ENCODE results near the gene MFSD12.

DNA sequence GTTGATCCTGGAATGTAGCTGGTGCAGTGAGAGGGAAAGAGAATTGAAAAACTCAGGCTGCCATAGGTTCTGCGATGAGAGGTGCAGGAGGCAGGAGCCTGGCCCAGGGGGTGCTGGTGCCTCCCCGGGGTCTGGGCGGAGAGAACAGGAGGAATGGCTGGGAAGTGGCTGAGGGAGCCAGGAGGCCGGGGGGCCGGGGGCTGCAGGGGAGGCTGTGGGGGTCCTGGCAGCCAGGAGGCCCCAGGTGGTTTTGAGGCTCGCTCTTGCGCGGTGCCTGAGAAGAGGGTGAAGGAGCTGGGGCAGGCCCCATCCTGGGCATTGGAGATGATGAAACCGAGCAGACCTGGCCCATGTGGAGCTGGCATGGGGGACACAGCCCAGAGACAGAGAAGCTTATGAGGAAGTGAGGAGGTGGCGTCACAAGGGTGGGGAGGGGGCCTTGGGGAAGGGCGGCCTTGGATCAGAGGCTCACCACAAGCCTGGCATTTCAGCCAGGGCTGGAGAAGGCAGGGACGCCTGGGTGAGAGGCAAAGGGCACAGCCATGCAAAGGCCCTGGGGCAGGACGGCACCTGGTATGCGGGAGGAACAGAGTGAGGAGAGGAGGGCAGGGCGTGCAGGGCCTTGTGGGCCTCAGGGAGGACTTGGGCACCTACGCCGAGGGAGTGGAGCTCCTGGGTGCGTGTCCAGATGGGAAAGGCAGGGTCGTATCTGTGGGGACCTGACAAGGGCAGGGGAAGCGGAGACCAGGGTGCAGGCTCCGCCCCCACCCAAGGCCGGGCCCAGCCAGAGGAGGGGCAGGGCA, 19.7 kb downstream of the MFSD12 start:
- TF ChIP-seq, protein P1, sequence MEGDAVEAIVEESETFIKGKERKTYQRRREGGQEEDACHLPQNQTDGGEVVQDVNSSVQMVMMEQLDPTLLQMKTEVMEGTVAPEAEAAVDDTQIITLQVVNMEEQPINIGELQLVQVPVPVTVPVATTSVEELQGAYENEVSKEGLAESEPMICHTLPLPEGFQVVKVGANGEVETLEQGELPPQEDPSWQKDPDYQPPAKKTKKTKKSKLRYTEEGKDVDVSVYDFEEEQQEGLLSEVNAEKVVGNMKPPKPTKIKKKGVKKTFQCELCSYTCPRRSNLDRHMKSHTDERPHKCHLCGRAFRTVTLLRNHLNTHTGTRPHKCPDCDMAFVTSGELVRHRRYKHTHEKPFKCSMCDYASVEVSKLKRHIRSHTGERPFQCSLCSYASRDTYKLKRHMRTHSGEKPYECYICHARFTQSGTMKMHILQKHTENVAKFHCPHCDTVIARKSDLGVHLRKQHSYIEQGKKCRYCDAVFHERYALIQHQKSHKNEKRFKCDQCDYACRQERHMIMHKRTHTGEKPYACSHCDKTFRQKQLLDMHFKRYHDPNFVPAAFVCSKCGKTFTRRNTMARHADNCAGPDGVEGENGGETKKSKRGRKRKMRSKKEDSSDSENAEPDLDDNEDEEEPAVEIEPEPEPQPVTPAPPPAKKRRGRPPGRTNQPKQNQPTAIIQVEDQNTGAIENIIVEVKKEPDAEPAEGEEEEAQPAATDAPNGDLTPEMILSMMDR (conservative IDR thresholded peaks at IDR 0.05; ENCODE audit: low read depth in 2 of 2): no peak
- TF ChIP-seq EZH2phosphoT487 (IDR thresholded peaks at IDR 0.05; ENCODE audit: unreplicated experiment) (no peak), EZH2 (IDR thresholded peaks at IDR 0.05; ENCODE audit: low read depth, unreplicated experiment) (no peak), POLR2AphosphoS5 (IDR thresholded peaks at IDR 0.05; ENCODE audit: low read depth) (no peak), CREB1 (CRISPR knock-in tag; IDR thresholded peaks at IDR 0.05; ENCODE audit: low read depth) (no peak), ZNF114 (CRISPR knock-in tag; IDR thresholded peaks at IDR 0.05) (no peak), STAT1 (IDR thresholded peaks at IDR 0.05; ENCODE audit: unreplicated experiment) (no peak), JUNB (IDR thresholded peaks at IDR 0.05; ENCODE audit: unreplicated experiment) (no peak)
- TF ChIP-seq, protein P2, sequence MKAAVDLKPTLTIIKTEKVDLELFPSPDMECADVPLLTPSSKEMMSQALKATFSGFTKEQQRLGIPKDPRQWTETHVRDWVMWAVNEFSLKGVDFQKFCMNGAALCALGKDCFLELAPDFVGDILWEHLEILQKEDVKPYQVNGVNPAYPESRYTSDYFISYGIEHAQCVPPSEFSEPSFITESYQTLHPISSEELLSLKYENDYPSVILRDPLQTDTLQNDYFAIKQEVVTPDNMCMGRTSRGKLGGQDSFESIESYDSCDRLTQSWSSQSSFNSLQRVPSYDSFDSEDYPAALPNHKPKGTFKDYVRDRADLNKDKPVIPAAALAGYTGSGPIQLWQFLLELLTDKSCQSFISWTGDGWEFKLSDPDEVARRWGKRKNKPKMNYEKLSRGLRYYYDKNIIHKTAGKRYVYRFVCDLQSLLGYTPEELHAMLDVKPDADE (IDR thresholded peaks at IDR 0.05): no peak
- TF ChIP-seq, protein P3, sequence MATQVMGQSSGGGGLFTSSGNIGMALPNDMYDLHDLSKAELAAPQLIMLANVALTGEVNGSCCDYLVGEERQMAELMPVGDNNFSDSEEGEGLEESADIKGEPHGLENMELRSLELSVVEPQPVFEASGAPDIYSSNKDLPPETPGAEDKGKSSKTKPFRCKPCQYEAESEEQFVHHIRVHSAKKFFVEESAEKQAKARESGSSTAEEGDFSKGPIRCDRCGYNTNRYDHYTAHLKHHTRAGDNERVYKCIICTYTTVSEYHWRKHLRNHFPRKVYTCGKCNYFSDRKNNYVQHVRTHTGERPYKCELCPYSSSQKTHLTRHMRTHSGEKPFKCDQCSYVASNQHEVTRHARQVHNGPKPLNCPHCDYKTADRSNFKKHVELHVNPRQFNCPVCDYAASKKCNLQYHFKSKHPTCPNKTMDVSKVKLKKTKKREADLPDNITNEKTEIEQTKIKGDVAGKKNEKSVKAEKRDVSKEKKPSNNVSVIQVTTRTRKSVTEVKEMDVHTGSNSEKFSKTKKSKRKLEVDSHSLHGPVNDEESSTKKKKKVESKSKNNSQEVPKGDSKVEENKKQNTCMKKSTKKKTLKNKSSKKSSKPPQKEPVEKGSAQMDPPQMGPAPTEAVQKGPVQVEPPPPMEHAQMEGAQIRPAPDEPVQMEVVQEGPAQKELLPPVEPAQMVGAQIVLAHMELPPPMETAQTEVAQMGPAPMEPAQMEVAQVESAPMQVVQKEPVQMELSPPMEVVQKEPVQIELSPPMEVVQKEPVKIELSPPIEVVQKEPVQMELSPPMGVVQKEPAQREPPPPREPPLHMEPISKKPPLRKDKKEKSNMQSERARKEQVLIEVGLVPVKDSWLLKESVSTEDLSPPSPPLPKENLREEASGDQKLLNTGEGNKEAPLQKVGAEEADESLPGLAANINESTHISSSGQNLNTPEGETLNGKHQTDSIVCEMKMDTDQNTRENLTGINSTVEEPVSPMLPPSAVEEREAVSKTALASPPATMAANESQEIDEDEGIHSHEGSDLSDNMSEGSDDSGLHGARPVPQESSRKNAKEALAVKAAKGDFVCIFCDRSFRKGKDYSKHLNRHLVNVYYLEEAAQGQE (IDR thresholded peaks at IDR 0.05; ENCODE audit: unreplicated experiment): no peak

All from GM23338 (cell line).